GM13977 (cell line): ENCODE data around the gene LRRC23.

Experiments used
- DNase-seq: peaks from one replicate; pipeline ENCODE4 v3.0.0; 2012; ENCODE audit warnings: low spot score
- in situ Hi-C: fragments of 300-500 bp; cut with MboI; formaldehyde crosslinking; loops from one replicate; pipeline ENCODE4 v1.12.0; 2022; ENCODE audit warnings: low sequenced_read_pairs, low pct_unique_long_range_greater_than_20kb, mixed read lengths, inconsistent platforms; ENCODE audit not compliant: unreplicated experiment
- TF ChIP-seq, protein P1 (sequence below): IDR thresholded peaks from 2 replicates; pipeline ENCODE4 v1.5.1; 2012; ENCODE audit warnings: mild to moderate bottlenecking, control low read depth; ENCODE audit not compliant: insufficient read depth; ENCODE audit errors: extremely low read depth, missing control alignments

LRRC23 gene

GRCh38 chr12:6923003-6923732 is 18.5 kb downstream of the LRRC23 start:
- TF ChIP-seq, protein P1, sequence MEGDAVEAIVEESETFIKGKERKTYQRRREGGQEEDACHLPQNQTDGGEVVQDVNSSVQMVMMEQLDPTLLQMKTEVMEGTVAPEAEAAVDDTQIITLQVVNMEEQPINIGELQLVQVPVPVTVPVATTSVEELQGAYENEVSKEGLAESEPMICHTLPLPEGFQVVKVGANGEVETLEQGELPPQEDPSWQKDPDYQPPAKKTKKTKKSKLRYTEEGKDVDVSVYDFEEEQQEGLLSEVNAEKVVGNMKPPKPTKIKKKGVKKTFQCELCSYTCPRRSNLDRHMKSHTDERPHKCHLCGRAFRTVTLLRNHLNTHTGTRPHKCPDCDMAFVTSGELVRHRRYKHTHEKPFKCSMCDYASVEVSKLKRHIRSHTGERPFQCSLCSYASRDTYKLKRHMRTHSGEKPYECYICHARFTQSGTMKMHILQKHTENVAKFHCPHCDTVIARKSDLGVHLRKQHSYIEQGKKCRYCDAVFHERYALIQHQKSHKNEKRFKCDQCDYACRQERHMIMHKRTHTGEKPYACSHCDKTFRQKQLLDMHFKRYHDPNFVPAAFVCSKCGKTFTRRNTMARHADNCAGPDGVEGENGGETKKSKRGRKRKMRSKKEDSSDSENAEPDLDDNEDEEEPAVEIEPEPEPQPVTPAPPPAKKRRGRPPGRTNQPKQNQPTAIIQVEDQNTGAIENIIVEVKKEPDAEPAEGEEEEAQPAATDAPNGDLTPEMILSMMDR, result no peak
- in situ Hi-C loops, result no loop called here
- DNase-seq, result no peak

DNA sequence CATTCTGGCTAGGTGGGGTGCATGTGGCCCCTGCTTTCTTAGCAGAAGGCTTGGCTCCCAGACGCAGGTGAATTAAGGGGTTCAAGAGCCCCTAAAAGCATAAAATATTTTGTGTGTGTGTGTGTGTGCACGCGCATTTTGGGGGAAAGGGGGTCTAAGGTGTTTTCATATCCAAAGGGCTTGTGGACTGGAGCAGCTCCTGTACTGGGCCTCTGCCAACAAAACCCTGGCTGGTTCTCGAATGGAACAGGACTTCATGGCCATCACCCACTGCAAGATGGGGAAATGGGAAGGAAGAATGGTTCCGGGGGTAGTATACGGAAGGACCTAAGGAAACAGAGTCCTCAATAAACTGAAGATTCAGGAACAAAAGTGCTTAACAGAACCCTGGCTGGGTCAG is 19.2 kb downstream of the LRRC23 start:
- TF ChIP-seq, protein P1, result no peak
- in situ Hi-C loops, result no loop called here
- DNase-seq, result no peak

GRCh38 chr12:6925239-6925539 is 20.6 kb downstream of the LRRC23 start:
- DNase-seq, result no peak
- in situ Hi-C loops, result loop anchor here (25.0 kb wide), 1 partner anchor 187 kb away; the partner anchor contains the start of gene C1RL
- TF ChIP-seq, protein P1, result no peak

- TF ChIP-seq, protein P1, result no peak
- no peak for DNase-seq
- in situ Hi-C loops, result loop anchor here (25.0 kb wide), 1 partner anchor 187 kb away; the partner anchor contains the start of gene C1RL
Observed at GRCh38 chr12:6925540-6926279, 21.1 kb downstream of the LRRC23 start.

GRCh38 chr12:6927379-6928021 is 22.9 kb downstream of the LRRC23 start, which contains the start of gene ATN1:
Gene ATN1, plus strand, starts transcription at chr12:6927959. Its CDS starts 6,043 bp downstream, at chr12:6934002.
- TF ChIP-seq, protein P1, result no peak

DNA sequence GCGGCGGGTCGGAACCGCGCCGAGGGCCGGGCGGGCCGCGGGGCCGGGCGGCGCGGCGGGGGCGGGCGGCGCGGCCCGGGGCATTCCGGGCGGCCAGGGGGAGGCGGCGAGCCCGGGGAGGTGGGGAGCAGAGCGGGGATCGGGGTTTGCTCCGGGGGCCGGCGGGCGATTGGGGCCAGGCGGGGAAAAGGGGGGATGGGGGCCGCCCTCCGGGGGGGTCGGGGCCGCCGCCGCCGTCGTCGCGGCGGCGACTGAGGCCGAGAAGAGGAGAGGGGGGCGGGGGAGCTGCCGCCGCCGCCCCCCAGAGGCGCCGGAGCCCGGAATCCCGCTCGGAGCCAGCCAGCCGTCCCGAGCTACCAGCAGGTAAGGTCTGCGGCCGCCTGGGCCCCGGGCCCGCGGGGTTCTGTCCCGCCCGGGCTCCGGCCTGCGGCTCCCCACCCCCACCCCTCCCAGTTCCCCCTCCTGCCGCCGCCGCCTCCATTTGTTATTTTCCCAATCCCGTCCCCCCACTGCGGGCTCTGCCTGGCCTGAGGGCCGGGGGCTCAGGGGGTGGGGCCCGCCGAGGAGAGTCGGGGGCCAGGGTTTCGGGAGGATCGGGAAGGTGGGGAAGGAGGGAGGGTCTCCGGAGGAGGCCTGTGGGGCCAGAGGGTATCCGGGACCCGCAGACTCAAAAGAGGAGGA is 23.5 kb downstream of the LRRC23 start:
- peak; percentile 77 for DNase-seq
- in situ Hi-C loops, result loop anchor here (25.0 kb wide), 1 partner anchor 184 kb away; the partner anchor contains the start of gene C1RL
- TF ChIP-seq, protein P1, result no peak

More at GRCh38 chr12:6927379-6928021, 22.9 kb downstream of the LRRC23 start, which contains the start of gene ATN1:
- peak; percentile 82 for DNase-seq
- in situ Hi-C loops, result loop anchor here (25.0 kb wide), 1 partner anchor 185 kb away; the partner anchor contains the start of gene C1RL
